GM12864 (cell line): ENCODE data around the gene DGKH.
"Not testable (repeated sequence)": the region's sequence is repeated elsewhere in the genome, so short reads cannot be mapped to it uniquely, and the experiment has no call there.

Source experiments
- DNase-seq: peaks from one replicate; pipeline ENCODE4 v3.0.0-alpha.2; 2011; ENCODE audit warnings: low read depth
- H3K4me3 ChIP-seq: 2 replicates; pipeline ENCODE4 v1.5.1; 2011; ENCODE audit warnings: mild to moderate bottlenecking, low read depth, low read length, control low read depth
- TF ChIP-seq, protein P1 (sequence below): IDR thresholded peaks from 2 replicates; pipeline ENCODE4 v1.5.1; 2011; ENCODE audit warnings: low read depth, mild to moderate bottlenecking, moderate library complexity, low read length, control low read depth, inconsistent platforms; ENCODE audit errors: missing control alignments

Gene DGKH

DNA sequence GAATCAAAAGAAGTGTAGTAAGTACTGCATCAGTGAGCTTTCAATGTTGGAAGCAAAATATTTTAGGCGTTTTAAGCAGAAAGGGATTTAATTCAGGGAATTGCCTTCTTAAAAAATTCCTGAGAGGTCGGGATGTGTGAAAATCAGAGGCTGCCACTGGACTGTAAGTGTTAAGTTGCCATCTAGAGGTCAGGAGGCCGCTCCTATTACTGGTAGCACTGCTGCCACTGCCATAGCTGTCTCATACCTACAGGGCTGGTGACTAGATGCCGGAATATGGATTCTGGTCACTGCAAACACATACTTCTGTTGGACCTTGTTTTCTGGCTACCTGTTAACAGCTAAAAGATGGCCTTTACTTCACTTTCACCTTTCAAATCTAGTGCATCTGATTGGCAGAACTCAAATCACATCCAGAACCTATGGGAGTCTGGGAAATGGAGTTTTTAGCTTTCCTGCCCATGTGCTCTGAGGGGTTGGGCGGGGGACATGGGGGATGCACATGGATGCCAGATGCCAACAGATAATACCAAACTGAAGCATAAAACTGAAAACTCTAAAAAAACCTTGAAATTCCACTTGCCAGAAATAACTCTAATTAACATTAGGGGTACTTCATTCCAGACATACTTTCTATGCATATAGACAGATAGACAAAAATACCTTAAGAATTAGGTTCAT is 29.8 kb downstream of the DGKH start:
- DNase-seq: no peak
- TF ChIP-seq, protein P1, sequence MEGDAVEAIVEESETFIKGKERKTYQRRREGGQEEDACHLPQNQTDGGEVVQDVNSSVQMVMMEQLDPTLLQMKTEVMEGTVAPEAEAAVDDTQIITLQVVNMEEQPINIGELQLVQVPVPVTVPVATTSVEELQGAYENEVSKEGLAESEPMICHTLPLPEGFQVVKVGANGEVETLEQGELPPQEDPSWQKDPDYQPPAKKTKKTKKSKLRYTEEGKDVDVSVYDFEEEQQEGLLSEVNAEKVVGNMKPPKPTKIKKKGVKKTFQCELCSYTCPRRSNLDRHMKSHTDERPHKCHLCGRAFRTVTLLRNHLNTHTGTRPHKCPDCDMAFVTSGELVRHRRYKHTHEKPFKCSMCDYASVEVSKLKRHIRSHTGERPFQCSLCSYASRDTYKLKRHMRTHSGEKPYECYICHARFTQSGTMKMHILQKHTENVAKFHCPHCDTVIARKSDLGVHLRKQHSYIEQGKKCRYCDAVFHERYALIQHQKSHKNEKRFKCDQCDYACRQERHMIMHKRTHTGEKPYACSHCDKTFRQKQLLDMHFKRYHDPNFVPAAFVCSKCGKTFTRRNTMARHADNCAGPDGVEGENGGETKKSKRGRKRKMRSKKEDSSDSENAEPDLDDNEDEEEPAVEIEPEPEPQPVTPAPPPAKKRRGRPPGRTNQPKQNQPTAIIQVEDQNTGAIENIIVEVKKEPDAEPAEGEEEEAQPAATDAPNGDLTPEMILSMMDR: no peak
- no peak overlapping the region for H3K4me3 ChIP-seq

DNA sequence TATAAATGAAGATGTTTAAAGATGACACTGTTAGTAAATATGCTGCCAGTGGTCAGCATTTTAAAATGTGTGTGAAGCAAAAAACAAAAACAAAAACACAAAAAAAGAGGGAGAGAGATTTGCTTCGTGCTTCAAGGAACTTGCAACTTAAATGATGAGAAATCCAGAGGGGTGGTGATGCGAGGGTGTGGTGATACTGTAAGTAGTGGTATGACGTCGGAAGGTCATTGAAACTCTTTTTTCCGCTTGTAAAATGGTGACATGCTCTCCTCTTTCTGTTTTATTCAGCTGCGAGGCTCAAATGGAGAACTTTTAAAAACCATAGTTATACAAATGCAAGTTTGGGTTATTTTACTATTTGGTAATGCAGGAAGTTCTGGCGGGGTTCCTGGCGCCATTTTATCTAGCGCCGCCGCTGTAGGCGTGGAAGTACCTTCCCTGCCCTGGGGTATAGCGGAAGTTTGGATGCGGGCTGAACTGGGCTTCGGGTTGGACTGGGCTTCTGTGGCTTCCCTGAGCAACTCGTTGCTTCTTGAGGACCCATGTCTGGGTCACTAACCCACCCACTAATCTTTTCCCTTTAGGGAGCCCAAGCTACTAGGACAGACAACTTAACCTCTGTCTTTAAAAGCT is 34.8 kb downstream of the DGKH start:
- no peak for DNase-seq
- H3K4me3 ChIP-seq: no peak overlapping the region
- TF ChIP-seq, protein P1: no peak

DNA sequence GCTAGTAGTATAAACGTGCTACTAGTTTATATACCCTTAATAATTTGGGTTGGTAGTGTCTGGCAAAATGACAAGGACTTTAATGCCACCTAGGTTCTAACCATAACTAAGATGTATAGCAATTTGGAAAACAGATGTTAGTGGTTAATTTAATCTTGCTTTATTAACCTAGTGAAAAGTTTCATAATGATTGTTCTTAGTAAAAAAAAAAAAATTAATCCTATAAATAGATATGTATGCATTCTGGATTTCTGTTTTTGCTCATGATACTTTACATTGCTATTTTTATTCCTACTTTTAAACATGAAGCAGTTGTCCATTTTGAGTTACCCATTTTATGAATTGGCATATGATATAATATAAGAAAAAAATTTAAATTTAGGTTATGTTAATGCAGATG is 36.3 kb downstream of the DGKH start:
- no peak overlapping the region for H3K4me3 ChIP-seq
- no peak for DNase-seq
- TF ChIP-seq, protein P1: no peak

DNA sequence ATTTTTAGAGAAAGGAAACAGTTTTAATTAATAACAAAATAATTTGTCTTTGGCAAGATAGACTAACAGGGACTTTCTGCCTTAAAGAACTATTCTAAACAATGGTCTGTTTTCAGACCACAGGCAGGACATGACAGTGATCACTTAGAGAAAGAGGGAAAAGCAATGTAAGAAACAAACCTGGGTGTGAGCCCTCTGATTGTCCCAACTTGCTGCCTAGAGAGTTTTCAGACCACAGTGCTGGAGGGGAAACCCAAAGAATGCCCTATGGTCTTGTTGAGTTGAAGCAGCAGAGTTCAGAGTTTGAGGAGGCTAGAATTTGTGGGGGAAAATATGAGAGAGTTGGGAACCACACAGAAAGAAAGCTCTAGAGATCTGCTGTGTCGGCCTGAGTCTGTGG is 38.1 kb downstream of the DGKH start:
- no peak overlapping the region for H3K4me3 ChIP-seq
- peak; percentile 13 for DNase-seq
- TF ChIP-seq, protein P1: no peak

DNA sequence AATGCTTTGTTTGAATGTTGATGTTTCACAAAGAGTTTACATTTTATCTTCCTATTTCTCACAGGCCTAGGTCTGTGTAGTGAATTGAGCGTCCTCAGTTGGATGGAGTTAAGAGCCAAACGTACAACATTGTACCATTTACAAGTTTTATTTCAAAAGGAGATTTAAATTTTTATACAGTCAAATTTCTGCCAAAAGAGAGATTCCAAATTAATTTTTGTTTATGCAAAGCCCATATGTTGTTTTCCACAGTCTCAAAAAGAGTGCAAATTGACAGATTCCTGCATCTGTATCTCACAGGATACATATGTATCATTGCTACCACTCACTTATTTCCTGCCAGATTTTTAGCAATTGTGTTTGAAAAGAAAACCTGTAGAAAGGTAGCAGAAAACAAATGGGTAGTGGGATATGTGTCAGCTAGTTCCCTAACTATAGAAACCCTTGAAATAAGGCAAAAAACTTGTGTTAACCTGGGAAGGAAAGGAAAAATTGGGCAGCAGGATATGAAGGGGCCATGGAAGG is 46.1 kb downstream of the DGKH start:
- TF ChIP-seq, protein P1: no peak
- DNase-seq: no peak
- H3K4me3 ChIP-seq: no peak overlapping the region

DNA sequence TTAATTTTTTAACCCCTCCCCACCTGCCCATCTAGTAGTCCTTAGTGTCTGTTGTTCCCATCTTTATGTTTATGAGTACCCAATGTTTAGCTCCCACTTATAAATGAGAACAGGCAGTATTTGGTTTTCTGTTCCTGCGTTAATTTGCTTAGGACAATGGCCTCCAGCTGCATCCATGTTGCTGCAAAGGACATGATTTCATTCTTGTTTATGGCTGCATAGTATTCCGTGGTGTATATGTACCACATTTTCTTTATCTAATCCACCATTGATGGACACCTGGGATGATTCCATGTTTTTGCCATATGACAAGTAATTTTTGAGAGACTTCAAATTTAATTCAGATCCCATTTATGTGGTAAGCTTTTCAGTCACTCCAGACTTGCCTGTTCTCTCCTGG is 47.8 kb downstream of the DGKH start:
- H3K4me3 ChIP-seq, DNase-seq: not testable (repeated sequence)

DNA sequence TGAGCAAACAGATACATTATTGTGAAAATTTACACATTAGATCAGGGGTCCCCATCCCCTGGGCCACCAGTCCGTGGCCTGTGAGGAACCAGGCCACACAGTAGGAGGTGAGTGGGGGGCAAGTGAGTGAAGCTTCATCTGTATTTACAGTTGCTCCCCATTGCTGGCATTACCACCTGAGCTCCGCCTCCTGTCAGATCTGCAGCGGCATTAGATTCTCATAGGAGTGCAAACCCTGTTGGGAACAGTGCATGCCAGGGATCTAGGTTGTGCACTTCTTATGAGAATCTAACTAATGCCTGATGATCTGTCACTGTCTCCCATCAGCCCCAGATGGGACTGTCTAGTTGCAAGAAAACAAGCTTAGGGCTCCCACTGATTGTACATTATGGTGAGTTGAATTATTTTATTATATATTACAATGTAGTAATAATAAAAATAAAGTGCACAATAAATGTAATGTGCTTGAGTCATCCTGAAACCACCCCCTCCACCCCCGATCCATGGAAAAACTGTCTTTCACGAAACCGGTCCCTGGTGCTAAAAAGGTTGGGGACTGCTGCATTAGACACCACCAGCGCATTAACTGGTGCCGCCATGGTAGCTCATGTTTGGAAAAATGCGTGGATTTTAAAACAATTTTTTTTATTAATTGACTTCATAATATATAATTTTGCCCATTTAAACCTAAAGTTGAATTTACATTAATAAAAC is 51.7 kb downstream of the DGKH start:
- no peak overlapping the region for H3K4me3 ChIP-seq
- no peak for DNase-seq
- TF ChIP-seq, protein P1: no peak
